Stimulated activated CD8-positive, alpha-beta memory T cell treated with anti-CD3 and anti-CD28 coated beads, Interleukin-2, amount 100 ng/mL, for 48 hours (primary cell): Measurements from ENCODE around the gene SENP5.

ENCODE experiments used
- DNase-seq, 2 donors: peaks; one replicate each; pipeline ENCODE4 v3.0.0-alpha.2; 2020; ENCODE audit warnings: low read depth in 2 of 2

Gene SENP5

GRCh38 chr3:196968233-196969133 lies 100.8 kb downstream of the SENP5 start, which contains the start of gene PIGZ:
PIGZ (minus strand) TSS chr3:196968833; CDS start chr3:196952031, 16,802 bp downstream.
- DNase-seq, result peak; percentile 27 to 32

GRCh38 chr3:196969134-196969659 lies 101.5 kb downstream of the SENP5 start:
- DNase-seq, result peak; percentile 32 to 35

GRCh38 chr3:196969660-196970546 lies 102.2 kb downstream of the SENP5 start:
- peak; percentile 56 to 68 for DNase-seq

GRCh38 chr3:196970547-196971093 lies 102.9 kb downstream of the SENP5 start:
- DNase-seq, result no peak

- no peak for DNase-seq
These were observed 103.5 kb downstream of the SENP5 start for GRCh38 chr3:196971094-196971698.

- DNase-seq, result no peak
These were observed 106.9 kb downstream of the SENP5 start for GRCh38 chr3:196974661-196975060.

- no peak for DNase-seq
These were observed 107.6 kb downstream of the SENP5 start for GRCh38 chr3:196975349-196975748.

- no peak for DNase-seq
These were observed 109.2 kb downstream of the SENP5 start for GRCh38 chr3:196976941-196977340.

- DNase-seq, result no peak
These were observed 111.8 kb downstream of the SENP5 start for GRCh38 chr3:196979545-196979944.

GRCh38 chr3:196981657-196982056 lies 113.9 kb downstream of the SENP5 start:
- no peak for DNase-seq

GRCh38 chr3:196983186-196983585 lies 115.5 kb downstream of the SENP5 start:
- DNase-seq, result no peak
